HG03575 (cell line): ENCODE measurements around the gene ENO2.
"Not testable (repeated sequence)": the region's sequence is repeated elsewhere in the genome, so short reads cannot be mapped to it uniquely, and the experiment has no call there.

Source experiments
- ATAC-seq: cut with Tn5 transposase; IDR thresholded peaks from one replicate; pipeline ENCODE4 v1.9.1; 2021; ENCODE audit not compliant: unreplicated experiment, insufficient number of reproducible peaks, low FRiP score; ENCODE audit errors: extremely low read depth

Gene ENO2

DNA sequence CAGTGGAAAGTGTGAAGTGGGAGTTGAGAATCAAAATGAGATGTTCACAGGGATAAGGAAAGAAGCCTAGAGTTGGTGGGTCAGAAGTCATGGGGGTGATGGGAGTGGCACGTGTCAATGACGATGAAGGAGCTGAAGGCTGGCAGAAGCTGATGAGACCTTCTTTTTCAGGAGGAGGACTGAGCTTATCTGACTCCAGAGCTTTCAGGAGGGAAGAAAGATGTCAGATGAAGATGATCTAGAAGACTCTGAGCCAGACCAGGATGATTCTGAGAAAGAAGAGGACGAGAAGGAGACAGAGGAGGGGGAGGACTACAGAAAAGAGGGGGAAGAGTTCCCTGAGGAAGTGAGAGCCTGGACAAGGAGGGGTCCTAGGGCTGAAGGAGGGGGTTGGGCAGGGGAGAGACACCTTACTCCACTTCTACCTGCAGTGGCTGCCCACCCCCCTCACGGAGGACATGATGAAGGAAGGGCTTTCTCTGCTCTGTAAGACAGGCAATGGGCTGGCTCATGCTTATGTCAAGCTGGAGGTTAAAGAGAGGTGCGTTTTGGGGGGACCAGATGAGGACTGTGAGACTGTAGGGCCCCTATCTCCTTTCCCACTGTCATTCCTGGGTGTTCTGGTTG lies 8.9 kb upstream of the ENO2 start:
- ATAC-seq: no peak

DNA sequence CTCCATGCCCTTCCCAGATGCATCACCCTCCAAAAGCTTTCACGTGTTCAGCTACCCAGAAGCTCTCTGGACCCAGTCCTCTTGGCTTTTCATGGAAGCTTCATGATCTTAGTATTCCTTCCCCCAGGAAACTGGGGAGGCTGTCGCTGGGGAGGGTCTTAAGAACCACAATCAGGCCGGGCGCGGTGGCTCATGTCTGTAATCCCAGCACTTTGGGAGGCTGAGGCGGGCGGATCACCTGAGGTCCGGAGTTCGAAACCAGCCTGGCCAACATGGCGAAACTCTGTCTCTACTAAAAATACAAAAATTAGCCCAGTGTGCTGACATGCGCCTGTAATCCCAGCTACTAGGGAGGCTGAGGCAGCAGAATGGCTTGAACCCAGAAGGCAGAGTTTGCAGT lies 6.2 kb upstream of the ENO2 start:
- not testable (repeated sequence) for ATAC-seq

DNA sequence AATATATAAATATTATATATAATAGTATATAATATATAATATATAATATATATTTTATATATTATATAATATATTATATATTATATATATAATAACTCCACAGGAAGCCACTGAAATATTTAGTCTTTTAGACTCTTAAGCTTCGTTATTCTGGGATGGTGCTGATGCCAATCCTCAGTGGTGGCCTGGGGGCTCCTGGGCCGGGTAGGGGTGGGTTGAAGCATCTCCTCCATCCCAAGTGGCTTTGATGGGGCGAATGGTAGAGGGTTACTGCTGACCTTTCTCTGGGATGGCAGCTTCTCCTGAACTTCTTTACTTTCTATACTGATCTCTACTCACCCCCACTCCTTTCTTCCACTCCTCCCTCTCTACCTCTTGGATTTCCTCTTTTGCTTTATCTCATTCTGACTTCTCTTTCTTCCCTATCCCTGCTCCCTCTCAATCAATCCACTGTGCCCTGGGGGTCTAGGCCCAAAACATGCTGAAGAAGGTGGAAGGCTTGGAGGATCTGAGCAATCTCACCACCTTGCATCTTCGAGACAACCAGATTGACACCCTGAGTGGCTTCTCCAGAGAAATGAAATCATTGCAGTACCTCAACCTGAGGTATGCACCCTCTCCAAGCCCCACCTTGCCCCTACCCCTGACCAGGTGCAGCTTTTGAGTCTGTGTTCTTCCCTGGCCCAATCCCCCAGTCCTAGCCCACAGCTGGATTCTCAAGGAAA lies 4.8 kb upstream of the ENO2 start:
- no peak for ATAC-seq

DNA sequence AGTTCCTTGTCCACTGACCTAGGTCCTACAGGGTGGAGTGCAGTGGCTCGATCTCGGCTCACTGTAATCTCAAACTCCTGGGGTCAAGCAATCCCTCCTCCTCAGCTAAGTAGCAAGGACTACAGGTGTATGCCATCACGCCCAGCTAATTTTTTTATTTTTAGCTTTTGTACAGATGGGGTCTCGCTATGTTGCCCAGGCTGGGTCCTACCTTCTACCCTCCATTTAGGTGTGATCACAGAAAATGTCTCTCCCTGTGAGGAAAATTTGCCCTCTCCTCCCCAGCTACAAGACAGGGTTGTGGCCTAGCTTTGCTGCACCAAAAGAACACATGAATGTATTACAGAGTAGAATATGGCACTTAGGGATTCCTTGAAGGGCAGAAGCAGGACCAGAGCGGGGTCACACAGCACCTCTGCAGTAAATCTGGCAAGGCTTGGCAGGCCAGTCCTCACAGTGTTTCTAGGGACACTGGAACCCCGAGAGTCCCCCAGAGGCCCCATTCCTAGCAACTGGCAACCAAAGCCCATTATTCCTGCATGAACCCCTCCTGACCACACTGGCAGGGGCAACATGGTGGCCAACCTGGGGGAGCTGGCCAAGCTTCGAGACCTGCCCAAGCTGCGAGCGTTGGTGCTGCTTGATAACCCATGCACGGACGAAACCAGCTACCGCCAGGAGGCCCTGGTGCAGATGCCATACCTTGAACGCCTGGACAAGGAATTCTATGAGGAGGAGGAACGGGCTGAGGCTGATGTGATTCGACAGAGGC lies 2.0 kb upstream of the ENO2 start:
- no peak for ATAC-seq

DNA sequence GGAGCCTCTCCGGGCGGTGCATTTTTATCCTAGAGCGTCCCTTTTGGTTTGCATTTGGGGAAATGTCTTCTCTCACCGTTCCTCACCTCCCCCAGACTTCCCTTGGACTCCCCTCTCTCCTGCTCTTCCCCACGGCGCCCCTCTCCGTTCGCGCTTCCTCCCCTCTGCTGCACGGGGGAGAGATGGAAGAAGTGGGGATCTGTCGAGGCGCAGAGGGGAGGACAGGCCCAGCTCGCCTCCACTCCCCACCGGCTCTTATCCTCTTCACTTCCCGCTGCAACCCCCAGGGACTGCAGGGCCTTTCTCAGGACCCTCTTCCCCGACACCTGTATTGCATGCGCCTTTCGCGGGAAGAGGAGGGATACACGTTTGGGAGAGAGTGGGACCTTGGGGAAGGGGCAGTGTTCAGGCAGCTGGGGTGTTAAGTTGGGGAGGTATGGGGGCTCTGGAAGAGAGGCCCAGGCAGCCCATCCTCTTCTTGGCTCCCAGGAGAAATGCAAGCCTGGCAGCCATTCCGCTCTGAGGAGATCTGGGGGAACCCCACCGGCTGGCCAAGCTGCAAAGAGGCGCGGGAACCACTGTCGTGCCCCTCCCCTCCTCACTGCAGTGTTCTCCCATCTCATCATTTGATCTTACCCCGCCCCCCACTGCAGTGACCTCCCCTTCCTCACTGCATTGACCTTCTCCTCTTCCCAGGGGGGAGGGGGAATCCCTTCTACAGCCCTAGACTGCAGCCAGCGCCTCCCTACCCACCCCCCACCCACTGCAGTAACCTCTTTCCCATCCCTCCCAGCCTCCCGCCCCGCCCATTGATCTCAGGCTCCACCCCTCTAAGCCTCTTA lies 788 bp downstream of the ENO2 start:
- no peak for ATAC-seq

DNA sequence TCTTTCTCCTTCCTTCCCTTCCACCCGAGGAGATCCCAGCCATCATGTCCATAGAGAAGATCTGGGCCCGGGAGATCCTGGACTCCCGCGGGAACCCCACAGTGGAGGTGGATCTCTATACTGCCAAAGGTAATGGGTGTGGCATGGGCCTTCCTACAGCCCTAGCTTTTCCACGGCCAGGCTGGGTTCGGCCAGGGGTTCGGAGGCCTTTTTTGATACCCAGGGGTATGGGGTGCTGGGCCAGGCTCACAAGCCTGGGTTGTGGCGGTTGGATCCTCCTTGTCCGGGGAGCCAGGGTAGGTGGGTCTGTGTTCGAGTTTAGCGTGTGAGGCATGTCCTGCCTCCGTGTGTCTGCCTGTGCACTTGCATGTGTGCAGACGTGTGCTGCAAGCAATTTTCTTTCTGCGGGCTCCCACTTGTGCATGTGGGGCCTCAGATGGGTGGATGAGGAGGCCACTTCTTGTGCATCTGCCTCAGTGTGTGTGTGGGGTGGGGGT lies 1.5 kb downstream of the ENO2 start:
- ATAC-seq: no peak

DNA sequence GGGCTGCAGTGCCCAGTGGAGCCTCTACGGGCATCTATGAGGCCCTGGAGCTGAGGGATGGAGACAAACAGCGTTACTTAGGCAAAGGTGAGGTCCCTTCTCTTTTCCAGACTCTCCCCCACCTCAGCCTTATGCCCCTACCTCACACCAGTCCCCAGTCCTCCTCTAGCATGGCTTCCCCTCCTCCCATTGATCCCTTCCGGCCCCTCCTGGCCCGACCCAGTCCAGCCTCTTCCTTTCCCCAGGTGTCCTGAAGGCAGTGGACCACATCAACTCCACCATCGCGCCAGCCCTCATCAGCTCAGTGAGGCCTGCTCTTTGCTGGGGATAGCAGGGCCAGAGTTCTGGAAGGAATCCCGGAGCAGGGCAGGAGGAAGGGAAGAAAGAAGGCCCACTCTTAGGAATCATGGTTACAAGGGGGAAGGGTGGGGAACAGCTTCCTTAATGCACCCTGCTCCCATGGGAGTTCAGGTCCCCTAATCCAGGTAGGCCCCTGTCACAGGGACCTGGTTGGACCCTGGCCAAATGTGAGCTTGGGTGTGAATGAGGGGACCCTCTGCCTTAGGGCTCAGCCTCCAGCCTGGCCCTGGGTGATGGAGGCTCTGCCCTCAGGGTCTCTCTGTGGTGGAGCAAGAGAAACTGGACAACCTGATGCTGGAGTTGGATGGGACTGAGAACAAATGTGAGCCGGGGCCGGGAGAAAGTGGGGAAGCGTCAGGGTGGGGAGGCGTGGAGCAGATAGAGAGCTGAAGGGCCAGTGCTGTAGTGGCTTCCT lies 2.2 kb downstream of the ENO2 start:
- no peak for ATAC-seq

DNA sequence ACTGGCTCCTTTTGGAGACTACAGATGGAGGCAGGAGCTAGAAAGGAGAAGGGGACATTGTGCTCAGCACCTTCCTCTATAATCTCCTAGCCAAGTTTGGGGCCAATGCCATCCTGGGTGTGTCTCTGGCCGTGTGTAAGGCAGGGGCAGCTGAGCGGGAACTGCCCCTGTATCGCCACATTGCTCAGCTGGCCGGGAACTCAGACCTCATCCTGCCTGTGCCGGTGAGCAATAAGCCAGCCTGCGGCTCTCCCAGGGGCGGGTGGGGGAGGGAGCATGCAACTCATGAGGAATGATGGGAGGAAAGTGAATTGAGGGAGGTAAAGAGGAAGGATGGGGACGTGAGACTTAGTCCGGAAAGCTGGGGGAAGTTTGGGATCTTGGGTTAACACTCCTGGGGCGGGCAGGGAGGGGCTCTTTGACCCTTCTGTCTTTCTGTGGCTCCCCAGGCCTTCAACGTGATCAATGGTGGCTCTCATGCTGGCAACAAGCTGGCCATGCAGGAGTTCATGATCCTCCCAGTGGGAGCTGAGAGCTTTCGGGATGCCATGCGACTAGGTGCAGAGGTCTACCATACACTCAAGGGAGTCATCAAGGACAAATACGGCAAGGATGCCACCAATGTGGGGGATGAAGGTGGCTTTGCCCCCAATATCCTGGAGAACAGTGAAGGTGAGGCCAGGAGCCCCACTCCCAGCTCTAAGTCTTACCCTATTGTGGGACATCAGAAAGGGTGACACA lies 3.3 kb downstream of the ENO2 start:
- ATAC-seq: no peak

DNA sequence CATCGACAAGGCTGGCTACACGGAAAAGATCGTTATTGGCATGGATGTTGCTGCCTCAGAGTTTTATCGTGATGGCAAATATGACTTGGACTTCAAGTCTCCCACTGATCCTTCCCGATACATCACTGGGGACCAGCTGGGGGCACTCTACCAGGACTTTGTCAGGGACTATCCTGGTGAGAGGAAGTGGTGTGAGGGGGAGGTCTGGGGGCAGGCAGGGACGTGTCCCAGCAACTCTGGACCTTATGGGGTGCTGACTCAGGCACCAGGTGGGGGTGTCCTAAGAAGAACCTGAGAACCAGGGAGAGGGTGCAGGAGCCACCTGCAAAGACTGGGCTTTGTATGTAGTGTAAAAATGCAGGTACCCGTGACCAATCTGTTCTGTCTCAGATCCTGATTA lies 5.2 kb downstream of the ENO2 start:
- no peak for ATAC-seq

DNA sequence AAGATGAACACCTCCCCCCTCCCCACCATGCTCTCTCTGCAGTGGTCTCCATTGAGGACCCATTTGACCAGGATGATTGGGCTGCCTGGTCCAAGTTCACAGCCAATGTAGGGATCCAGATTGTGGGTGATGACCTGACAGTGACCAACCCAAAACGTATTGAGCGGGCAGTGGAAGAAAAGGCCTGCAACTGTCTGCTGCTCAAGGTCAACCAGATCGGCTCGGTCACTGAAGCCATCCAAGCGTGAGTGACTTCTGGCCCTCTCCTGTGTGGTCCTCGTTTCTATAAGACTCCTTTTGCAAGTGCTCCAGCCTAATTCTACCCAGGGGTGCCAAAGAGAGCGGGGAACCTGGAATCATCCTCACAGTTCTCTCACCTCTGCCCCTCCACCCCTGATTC lies 7.2 kb downstream of the ENO2 start:
- ATAC-seq: no peak

DNA sequence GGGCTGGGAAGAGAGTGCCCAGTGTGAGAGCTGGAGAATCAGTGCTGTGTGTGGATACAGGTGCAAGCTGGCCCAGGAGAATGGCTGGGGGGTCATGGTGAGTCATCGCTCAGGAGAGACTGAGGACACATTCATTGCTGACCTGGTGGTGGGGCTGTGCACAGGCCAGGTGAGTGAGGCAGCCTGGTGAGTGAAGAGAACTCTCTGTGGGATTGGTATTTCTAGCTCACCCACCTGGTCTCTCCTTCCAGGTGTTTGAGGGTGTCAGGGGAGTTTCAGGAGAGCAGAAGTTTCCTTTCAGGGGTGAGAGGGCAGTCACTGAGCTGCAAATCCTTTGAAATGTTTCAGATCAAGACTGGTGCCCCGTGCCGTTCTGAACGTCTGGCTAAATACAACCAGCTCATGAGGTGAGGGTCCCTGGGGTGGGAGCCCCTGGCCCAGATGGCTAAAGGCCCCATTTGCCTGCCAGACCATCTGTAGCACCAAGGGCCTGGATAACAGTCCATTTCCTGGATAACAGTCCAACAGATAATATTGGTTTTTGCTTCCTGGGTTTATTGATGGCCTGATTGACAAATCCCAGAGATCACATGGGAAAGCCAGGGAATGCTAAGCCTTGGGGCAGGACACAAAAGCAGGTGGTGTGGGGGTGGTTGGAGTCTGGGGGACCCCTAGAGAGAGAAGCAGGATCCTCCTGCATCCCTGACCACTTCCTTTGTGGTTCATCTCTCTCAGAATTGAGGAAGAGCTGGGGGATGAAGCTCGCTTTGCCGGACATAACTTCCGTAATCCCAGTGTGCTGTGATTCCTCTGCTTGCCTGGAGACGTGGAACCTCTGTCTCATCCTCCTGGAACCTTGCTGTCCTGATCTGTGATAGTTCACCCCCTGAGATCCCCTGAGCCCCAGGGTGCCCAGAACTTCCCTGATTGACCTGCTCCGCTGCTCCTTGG lies 7.9 kb downstream of the ENO2 start:
- no peak for ATAC-seq

DNA sequence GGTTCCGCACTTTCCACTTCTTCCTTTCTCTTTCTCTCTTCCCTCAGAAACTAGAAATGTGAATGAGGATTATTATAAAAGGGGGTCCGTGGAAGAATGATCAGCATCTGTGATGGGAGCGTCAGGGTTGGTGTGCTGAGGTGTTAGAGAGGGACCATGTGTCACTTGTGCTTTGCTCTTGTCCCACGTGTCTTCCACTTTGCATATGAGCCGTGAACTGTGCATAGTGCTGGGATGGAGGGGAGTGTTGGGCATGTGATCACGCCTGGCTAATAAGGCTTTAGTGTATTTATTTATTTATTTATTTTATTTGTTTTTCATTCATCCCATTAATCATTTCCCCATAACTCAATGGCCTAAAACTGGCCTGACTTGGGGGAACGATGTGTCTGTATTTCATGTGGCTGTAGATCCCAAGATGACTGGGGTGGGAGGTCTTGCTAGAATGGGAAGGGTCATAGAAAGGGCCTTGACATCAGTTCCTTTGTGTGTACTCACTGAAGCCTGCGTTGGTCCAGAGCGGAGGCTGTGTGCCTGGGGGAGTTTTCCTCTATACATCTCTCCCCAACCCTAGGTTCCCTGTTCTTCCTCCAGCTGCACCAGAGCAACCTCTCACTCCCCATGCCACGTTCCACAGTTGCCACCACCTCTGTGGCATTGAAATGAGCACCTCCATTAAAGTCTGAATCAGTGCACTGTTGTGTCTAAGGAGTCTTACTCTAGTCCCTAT lies 8.8 kb downstream of the ENO2 start:
- no peak for ATAC-seq

DNA sequence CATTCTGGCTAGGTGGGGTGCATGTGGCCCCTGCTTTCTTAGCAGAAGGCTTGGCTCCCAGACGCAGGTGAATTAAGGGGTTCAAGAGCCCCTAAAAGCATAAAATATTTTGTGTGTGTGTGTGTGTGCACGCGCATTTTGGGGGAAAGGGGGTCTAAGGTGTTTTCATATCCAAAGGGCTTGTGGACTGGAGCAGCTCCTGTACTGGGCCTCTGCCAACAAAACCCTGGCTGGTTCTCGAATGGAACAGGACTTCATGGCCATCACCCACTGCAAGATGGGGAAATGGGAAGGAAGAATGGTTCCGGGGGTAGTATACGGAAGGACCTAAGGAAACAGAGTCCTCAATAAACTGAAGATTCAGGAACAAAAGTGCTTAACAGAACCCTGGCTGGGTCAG lies 9.5 kb downstream of the ENO2 start:
- ATAC-seq: no peak

DNA sequence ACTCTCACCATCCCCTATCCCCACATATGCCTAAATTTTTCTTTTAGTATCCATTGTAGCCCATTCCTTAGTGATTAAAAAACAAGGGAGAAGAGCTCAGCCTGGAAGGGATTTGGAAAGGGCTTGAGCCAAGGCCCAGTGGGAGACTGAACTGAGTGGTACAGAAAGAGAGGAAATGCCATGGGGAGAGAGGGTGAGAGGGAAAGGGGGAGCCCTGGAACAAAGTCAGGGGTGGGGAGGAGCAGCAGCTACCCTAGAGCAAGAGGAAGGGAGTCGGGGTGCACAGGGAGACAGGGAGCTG lies 10.8 kb downstream of the ENO2 start:
- ATAC-seq: no peak

DNA sequence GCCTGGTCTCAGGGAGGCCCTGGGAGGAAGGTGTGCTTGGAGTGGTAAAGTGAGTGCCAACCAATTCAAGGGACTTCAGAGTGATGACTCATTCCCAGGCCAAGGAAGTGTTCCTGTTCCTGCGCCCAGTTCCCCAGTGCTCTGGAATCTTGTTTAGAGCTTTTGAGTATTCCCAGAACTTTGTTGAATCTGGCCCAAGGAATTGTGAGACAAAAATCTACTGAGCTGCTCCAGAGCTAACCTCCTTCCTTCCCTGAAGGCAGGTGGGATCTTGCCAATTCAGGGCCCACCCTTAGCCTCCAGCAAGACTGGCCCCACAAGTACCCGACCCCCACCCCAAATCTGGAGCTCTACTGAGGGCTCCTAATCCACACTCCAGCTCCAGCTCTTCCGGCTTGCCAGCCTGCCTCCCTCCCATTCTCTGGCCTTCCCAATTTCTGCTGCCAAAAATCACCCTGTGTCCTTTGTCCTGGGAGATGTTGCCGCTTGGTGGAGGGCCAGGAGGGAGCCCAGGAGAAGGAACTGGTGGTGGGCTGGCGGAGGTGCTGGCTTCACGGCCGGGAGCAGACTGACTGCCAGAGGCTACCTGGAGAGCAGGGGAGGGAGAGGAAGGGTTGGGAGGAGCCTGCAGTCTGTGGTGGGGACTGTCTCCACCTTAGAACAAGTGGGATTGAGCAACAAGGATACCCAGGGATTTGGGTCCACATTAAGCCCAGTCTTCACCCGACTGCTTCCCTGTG lies 11.3 kb downstream of the ENO2 start:
- ATAC-seq: no peak
